ENCODE results near the gene SCN5A.

The SCN5A gene

DNA sequence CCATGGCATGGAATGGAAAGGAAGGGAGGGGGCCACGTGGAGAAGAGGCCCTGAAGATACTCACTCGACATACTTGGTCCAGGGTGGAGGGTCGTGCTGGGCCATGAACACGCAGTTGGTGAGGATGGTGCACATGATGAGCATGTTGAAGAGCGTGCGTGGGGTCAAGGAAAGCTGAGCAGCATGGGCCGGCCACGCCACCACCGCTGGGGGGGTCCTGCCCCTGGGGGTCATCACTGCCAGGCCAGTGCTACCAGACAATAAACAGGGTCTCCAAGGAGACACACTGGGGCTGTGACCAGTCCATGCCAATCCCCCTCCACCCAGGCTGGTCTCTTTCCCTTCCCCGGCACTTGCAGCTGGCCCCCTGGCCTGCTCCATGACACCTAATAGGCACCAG, 27.2 kb downstream of the SCN5A start:
- DNase-seq (ENCODE audit: low read depth): no peak

GRCh38 chr3:38620236-38620635, 29.3 kb downstream of the SCN5A start:
- DNase-seq (ENCODE audit: low read depth): no peak

GRCh38 chr3:38618343-38618742, 31.1 kb downstream of the SCN5A start:
- DNase-seq (ENCODE audit: low read depth): no peak

DNA sequence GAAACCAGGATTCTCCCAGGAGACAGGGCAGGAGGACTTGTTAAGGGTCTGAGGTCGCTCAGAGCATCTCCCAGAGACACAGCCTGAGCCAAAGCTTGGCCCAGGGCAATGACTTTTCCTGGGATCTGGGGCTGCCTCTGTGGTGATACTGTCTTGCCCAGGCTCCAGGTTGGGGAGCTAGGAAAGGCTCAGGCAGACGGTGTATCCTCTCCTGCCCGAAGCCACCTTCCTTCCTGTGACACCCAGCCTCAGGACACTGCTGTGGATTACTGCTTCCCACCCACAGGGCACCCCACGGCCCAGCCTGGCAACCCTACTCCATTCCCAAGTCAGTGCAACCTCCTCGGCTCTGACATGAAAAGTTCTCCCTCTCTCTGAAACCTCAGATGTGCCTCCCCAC, 31.9 kb downstream of the SCN5A start:
- no peak for DNase-seq (ENCODE audit: low read depth)

DNA sequence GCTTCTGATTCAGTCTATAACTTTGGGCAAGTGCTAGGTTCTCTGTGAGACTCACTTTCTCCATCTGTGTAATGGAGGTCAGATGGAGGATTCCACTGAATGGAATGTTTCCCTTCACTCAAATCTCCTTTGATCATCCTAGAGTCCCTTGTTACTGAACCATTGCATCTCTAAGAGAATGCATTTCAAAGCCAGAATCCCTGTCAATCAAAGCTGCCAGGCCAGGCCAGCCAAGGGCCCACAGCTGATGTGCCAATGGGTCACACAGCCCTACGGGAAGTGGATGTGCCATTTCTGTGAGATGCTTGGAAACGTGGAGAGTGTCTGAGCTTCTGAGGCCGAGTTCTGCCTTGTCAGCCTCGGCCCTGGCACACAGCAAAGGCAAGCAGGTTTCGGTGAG, 32.4 kb downstream of the SCN5A start:
- DNase-seq (ENCODE audit: low read depth): no peak

DNA sequence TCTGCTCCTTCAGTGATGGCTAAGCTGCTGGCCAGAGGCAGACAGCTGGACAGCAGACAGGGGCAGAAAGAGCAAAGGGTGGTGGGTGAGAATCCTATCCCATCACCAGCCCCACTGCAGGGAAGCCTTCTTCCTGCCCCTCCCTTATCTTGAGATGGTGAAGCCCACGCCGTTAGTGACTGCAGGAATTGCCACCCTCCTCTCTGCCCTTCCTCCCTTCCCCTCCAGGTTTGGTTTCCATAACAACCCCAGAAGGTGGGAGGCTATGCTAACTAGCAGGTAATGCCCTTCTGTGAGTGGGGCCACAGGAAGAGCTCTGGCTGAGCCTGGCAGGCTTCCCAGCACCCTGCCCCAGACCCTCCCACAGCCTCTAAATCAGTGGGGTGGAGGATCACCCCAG, 32.8 kb downstream of the SCN5A start:
- no peak for DNase-seq (ENCODE audit: low read depth)

- DNase-seq (ENCODE audit: low read depth): no peak
Measured at GRCh38 chr3:38616111-38616510, 33.4 kb downstream of the SCN5A start.

GRCh38 chr3:38614651-38615352, 34.7 kb downstream of the SCN5A start:
- no peak for DNase-seq (ENCODE audit: low read depth)

- no peak for DNase-seq (ENCODE audit: low read depth)
Measured at GRCh38 chr3:38614091-38614490, 35.4 kb downstream of the SCN5A start.

DNA sequence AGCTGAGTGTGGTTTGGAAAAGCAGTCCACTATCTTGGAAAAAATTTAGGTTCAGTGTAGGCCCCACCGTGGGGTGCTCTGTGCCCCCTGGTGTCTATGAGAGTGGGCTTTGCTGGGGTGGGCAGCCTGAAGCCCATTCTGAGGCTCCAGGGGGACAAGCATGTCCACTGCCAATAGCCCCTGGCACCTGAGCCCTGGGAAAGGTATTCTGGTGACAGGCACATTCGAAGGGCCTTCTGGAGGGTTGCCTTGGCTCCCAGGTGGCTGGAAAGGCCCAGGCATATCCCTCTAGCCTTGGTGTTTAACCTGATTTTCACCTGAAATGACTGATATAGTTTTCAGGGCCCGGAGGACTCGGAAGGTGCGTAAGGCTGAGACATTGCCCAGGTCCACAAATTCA, 36.1 kb downstream of the SCN5A start:
- DNase-seq (ENCODE audit: low read depth): no peak

DNA sequence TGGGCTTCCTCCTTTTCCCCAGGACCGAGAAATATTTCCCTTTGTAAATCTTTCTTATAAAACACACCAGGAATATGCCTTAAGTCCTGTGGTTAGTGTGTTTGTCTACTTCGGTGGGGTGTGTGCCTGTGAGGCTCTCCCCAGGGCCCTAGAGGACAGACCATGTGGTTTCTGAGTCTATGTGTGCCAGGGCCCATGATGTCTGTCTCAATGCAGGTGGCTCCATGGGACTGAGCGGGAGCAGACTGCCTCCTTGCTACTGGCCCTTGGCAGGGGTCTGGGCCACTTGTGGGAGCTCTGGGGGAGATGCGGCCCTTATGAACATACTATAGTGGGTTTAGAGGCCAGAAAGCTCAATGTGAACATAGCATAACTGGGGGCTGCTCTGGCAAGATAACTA, 37.6 kb downstream of the SCN5A start:
- no peak for DNase-seq (ENCODE audit: low read depth)

GRCh38 chr3:38610934-38611333, 38.6 kb downstream of the SCN5A start:
- DNase-seq (ENCODE audit: low read depth): no peak

DNA sequence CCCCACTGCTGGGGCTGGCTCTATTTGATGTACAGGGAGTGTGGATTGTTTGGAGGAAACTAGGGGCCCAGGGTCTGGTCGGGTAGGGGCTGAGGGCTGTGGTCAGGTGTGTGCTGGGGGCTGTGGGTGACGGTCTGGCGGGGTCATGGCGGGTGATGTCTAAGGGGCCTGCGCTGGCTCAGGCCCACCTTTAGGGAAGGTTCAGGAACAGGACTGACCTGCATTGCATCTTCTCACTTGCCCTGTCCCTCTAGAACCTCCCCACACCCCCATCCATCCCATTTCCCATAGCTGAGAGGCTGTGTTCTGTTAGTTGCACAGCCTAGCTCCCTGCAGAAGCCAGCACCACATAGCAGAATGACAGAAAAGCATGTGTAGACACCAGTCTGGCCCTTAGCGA, 39.1 kb downstream of the SCN5A start:
- DNase-seq (ENCODE audit: low read depth): no peak

GRCh38 chr3:38609386-38610111, 39.9 kb downstream of the SCN5A start:
- no peak for DNase-seq (ENCODE audit: low read depth)

- DNase-seq (ENCODE audit: low read depth): no peak
Measured at GRCh38 chr3:38608961-38609360, 40.5 kb downstream of the SCN5A start.

GRCh38 chr3:38608086-38608775, 41.3 kb downstream of the SCN5A start:
- no peak for DNase-seq (ENCODE audit: low read depth)

- no peak for DNase-seq (ENCODE audit: low read depth)
Measured at GRCh38 chr3:38606561-38606960, 42.9 kb downstream of the SCN5A start.

GRCh38 chr3:38605981-38606380, 43.5 kb downstream of the SCN5A start:
- no peak for DNase-seq (ENCODE audit: low read depth)

DNA sequence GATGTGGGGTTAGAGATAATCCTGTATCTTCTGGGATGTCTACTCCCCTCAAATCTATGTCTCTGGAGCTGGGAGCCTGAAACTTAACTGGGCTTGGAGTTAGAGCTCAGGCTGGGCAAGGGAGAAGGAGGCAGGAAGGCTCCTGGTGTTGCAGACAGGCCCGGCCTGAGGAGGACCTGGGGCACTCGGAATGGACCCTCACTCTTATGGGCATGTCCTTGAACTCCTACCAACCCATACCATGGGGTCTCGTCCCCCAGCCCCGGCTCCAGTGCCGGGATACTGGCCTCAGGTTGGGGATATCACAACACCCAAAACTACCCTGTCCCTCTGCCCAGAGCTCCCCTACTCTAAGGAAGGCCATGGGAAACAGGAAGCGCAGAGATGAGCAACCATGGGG, 45.2 kb downstream of the SCN5A start:
- DNase-seq (ENCODE audit: low read depth): no peak

- DNase-seq (ENCODE audit: low read depth): no peak
Measured at GRCh38 chr3:38603731-38604131, 45.8 kb downstream of the SCN5A start.

DNA sequence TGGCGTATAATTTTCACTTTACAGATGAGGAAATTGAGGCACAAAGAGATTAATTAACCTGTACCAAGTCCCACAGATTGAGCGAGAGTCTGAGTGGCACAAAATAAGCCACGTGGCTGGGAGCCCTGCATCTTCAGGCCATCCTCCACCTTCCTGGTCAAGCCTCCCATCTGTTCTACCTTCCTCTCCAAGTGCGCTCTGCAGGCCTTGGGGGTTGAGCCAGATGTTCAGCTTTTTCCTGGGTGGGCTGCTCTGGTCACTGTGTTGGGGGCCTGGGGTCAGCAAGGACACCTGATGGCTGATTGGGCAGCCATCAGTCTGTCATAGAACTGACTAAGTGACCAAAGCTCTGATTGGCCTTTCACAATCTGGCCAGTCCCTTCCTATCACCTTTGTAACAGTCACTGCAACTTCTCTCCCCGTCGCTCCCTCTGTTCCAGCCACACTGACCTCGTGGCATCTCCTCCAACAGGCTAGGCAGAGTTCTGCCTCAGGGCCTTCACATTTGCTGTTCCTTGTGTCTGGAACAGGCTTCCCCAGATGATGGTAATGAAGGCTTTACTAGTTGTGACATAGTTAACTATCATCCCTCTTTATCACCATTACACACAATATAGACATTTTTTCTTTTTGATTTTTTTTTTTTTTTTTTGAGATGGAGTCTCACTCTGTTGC, 46.8 kb downstream of the SCN5A start:
- DNase-seq (ENCODE audit: low read depth): no peak

DNA sequence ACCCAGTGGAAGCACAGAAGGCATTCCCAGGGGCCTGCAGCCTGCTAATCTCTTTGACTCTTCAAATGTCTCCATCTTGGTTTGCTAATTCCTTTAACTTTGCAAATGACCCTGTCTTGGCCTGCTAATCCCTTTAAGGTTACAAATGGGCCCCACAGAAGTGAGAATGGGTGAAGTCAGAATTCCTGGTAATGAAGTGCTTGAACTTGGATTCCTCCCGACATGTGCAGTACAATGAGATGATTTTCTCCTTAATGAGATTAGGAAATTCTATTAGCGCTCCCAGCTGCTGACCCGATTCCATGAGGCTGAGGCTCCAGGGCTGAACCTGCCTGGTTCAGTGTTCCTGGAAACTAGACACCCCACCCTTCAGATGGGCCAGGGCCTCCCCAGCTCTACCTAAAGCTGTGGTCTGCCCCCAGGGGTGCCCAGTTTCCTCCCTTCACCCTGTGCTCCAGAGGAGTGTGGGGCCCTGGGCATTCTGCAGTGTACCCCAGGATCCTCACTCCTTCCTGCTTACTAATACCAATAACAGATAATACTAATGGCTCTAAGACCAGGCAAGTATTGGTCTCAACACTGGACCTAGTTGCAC, 47.4 kb downstream of the SCN5A start:
- DNase-seq (ENCODE audit: low read depth): no peak
